Panc1 (cell line): ENCODE results near the gene ETV5.

ENCODE experiments used
- CTCF ChIP-seq: fragments of 450-650 bp; IDR thresholded peaks from 2 replicates; pipeline ENCODE4 v1.5.1; 2017; ENCODE audit warnings: mild to moderate bottlenecking
- POLR2AphosphoS5 ChIP-seq: IDR thresholded peaks from 2 replicates; pipeline ENCODE4 v1.6.1; 2012; ENCODE audit warnings: mild to moderate bottlenecking, low read depth, low read length, moderate library complexity
- SIN3A ChIP-seq: IDR thresholded peaks from 2 replicates; pipeline ENCODE4 v1.6.1; 2012; ENCODE audit warnings: low read depth, mild to moderate bottlenecking, low read length, moderate library complexity, borderline replicate concordance; ENCODE audit not compliant: insufficient read depth
- TCF7L2 ChIP-seq: IDR thresholded peaks from 2 replicates; pipeline ENCODE4 v1.6.1; 2011; ENCODE audit warnings: mild to moderate bottlenecking, low read depth, low read length, inconsistent platforms
- TF ChIP-seq, protein P1 (sequence below), 2 experiments: IDR thresholded peaks; 2 replicates each; pipeline ENCODE4 v1.6.1; 2011 to 2012; ENCODE audit warnings: low read depth in 2 of 2, control low read depth in 1 of 2, low read length in 1 of 2, mild to moderate bottlenecking in 1 of 2, moderate library complexity in 1 of 2; ENCODE audit not compliant: insufficient read depth in 1 of 2

GRCh38 chr3:186108106-186108940, 566 bp downstream of the ETV5 start:
- TF ChIP-seq CTCF (no peak), SIN3A (no peak), TCF7L2 (no peak), POLR2AphosphoS5 (no peak)
- TF ChIP-seq, protein P1, sequence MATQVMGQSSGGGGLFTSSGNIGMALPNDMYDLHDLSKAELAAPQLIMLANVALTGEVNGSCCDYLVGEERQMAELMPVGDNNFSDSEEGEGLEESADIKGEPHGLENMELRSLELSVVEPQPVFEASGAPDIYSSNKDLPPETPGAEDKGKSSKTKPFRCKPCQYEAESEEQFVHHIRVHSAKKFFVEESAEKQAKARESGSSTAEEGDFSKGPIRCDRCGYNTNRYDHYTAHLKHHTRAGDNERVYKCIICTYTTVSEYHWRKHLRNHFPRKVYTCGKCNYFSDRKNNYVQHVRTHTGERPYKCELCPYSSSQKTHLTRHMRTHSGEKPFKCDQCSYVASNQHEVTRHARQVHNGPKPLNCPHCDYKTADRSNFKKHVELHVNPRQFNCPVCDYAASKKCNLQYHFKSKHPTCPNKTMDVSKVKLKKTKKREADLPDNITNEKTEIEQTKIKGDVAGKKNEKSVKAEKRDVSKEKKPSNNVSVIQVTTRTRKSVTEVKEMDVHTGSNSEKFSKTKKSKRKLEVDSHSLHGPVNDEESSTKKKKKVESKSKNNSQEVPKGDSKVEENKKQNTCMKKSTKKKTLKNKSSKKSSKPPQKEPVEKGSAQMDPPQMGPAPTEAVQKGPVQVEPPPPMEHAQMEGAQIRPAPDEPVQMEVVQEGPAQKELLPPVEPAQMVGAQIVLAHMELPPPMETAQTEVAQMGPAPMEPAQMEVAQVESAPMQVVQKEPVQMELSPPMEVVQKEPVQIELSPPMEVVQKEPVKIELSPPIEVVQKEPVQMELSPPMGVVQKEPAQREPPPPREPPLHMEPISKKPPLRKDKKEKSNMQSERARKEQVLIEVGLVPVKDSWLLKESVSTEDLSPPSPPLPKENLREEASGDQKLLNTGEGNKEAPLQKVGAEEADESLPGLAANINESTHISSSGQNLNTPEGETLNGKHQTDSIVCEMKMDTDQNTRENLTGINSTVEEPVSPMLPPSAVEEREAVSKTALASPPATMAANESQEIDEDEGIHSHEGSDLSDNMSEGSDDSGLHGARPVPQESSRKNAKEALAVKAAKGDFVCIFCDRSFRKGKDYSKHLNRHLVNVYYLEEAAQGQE (IDR thresholded peaks at IDR 0.05; ENCODE audit: insufficient read depth in 1 of 2, low read depth in 2 of 2, low read length in 1 of 2): no peak
